GM13977 (cell line): Measurements from ENCODE around the gene TAS2R40.
"Not testable (repeated sequence)": the region's sequence is repeated elsewhere in the genome, so short reads cannot be mapped to it uniquely, and the experiment has no call there.

Source experiments
- DNase-seq: peaks from one replicate; pipeline ENCODE4 v3.0.0; 2012; ENCODE audit warnings: low spot score
- CTCF ChIP-seq: IDR thresholded peaks from 2 replicates; pipeline ENCODE4 v1.5.1; 2012; ENCODE audit warnings: mild to moderate bottlenecking, control low read depth; ENCODE audit not compliant: insufficient read depth; ENCODE audit errors: extremely low read depth, missing control alignments
- in situ Hi-C: fragments of 300-500 bp; cut with MboI; formaldehyde crosslinking; loops from one replicate; pipeline ENCODE4 v1.12.0; 2022; ENCODE audit warnings: low sequenced_read_pairs, low pct_unique_long_range_greater_than_20kb, mixed read lengths, inconsistent platforms; ENCODE audit not compliant: unreplicated experiment

TAS2R40 gene

GRCh38 chr7:143205560-143206293 lies 16.1 kb upstream of the TAS2R40 start:
- TF ChIP-seq CTCF, result no peak
- DNase-seq, result peak; percentile 23
- in situ Hi-C loops, result loop anchor here (25.0 kb wide), 2 partner anchors 343 to 593 kb away; partner anchors contain the start of gene EPHB6

DNA sequence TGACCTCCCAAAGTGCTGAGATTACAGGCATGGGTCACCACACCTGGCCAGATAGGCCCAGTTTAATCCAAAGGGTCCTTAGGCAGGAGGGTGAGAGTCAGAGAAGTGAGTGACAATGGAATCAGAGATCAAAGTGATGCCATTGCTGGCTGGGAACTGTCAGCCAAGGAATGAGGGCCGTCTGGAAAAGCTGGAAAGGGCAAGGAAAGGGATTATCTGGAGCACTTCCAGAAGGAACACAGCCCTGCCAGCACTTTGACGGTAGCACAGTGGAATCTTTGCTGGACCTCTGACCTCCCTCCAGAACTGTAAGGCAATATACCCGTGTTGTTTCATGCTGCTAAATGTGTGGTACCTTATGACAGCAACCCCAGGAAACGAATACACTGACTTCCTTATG lies 11.3 kb upstream of the TAS2R40 start:
- TF ChIP-seq CTCF, result no peak
- DNase-seq, result no peak
- in situ Hi-C loops, result loop anchor here (5.0 to 25.0 kb wide), 3 partner anchors 203 to 598 kb away; partner anchors contain the start of gene EPHB6

DNA sequence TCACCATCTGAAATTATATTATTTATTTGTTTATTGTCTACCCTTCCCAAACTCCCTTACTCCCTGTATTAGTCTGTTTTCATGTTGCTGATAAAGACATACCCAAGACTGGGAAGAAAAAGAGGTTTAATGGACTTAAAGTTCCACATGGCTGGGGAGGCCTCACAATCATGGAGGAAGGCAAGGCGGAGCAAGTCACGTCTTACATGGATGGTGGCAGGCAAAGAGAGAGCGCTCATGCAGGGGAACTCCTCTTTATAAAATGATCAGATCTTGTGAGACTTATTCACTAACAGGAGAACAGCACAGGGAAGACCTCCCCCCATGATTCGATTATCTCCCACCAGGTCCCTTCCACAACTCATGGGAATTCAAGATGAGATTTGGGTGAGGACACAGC lies 8.4 kb upstream of the TAS2R40 start:
- DNase-seq, result not testable (repeated sequence)
- in situ Hi-C loops, result loop anchor here (5.0 to 25.0 kb wide), 3 partner anchors 206 to 601 kb away; partner anchors contain the start of gene EPHB6

DNA sequence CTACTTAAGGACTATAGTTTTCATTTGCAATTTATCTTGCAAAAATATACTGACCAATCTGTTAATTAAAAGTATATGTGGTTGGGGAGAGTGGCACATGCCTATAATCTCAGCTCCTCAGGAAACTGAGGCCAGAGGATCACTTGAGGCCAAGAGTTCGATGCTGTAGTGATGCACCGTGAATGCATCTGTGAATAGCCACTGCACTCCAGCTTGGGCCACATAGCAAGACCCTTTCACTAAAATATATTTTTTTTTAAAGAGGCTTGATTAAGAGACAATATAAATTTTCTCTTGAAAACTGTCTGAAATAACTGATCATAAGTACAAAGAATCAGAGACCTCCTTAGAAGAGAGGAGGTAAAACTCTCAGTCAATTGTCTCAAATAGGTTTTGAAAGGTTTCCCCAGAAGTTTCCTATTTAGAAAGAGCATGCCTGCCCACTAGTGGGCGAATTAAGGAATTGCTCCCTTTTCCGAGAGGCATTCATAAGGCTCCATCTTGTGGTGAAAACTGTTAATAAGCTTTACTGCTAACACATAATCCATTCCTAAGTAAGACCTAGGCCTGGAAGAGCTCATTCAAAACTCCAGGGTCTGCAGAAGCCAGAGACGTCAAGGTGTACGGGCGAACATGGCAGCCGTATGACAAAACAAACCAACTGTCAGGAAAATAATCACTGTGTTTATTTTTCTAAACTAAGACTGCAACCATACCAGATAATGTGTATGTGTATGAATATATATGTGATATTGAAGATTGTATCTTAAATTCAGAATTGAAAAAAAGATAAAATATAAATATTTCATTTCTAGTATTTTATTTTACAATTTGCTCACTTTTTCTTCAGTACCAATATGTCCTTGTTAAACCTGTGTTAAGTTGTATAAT lies 6.8 kb upstream of the TAS2R40 start:
- in situ Hi-C loops, result loop anchor here (5.0 to 25.0 kb wide), 3 partner anchors 208 to 603 kb away; partner anchors contain the start of gene EPHB6
- TF ChIP-seq CTCF, result peak; percentile 99

DNA sequence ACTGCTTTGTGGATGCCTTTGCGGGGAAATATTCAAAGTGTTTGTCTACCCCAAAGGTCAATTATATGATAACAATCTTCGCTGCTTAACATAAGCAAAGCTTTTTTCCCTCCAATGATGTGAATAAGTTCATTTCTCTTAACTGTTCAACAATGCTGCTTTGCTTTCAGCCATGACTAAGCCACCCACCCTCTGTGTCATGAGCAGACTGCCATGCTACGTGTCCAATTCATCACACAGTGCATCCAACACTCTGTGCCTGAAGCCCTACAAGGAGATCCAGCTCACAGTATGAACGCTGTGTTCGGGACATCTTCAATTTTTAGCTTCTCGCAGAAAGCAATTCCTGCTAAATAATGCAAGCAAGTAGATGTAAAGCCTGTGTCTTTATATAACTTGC lies 5.7 kb upstream of the TAS2R40 start:
- in situ Hi-C loops, result loop anchor here (25.0 kb wide), 2 partner anchors 354 to 604 kb away; partner anchors contain the start of gene EPHB6
- no peak for TF ChIP-seq CTCF
- no peak for DNase-seq

More for the DNA sequence above, 6.8 kb upstream of the TAS2R40 start:
- DNase-seq, result peak; percentile 78

- DNase-seq, result no peak
- in situ Hi-C loops, result loop anchor here (25.0 kb wide), 2 partner anchors 354 to 604 kb away; partner anchors contain the start of gene EPHB6
- no peak for TF ChIP-seq CTCF
Measured at GRCh38 chr7:143216686-143217085, 5.2 kb upstream of the TAS2R40 start.

DNA sequence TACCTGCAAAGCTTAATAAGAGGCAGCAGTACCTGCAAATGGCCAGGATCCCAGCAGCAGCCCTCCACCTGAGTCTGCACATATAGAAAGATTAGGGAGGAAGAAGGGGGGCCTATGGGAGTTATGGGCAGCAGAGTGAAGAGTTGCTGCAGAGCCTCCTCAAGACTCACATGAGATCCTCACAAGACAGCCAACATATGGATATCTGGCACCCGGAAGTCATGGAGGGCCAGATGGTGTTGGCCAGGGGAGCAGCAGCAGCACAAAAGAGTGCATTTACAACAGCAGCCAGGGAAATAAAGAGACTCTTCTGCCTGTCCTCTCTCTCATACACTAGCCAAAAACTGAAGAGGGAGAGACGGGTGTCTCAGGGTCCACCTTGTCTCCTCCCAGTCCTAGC lies 4.0 kb upstream of the TAS2R40 start:
- in situ Hi-C loops, result loop anchor here (25.0 kb wide), 2 partner anchors 356 to 606 kb away; partner anchors contain the start of gene EPHB6
- no peak for DNase-seq
- no peak for TF ChIP-seq CTCF
